ENCODE measurements around the gene CNTNAP2.
A peak's percentile ranks its signal among the peaks of the same experiment; 100 is the strongest.

Gene CNTNAP2

DNA sequence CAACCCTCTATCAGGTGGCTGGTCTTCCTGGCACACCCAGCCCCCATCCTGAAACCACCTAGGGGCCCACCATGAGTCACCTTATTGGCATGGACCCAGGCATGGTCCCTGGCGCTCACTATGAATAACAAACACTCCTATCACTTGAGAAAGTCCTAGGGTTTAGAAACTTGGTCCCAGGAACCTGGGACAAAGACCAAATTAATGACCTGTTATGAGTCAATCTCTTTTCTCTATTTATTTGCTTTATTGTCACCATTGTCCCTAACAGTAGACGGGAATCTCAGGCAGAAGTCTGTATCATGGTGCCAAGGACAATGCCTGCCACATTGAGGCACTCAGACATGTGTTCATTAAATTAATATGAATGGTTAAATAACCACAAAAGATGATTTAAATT is 1874.3 kb downstream of the CNTNAP2 start:
- DNase-seq = no peak

DNA sequence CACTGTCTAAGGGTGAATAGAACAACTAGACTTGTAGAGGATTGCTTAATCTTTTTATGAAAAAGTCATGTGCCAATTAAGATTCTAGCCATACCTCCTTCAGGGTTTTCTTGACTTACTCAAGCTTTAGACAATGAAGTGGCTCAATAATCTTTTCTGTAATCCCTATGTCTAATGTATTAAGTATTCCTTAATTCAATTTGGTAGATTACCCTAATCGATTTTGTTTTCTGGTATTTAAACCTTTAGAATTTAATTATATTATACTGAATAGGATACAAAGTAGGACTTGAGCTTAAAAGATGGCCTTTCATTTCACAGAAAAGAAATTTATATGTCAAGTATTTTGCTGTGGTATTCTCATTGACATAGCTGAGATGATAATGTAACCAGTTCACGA is 1876.1 kb downstream of the CNTNAP2 start:
- no peak for DNase-seq

DNA sequence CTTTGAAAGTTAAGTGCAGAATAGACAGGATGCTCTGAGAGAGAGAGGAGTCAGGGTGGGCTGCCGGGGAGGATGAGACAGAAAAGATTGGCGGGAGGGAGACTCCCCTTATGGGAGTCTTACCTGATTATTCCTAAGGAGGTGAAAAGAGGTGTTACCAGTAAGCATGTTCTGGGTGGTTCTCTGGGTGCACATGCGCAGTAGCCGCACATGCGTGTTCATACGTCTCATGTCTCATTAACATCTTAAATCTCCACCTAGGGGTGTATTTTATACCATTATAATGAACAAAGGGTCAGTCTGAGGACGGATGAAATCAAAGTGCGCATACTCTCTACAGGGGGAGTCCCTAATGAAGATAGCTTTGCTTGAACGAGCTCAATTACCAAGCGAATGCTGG is 1881.0 kb downstream of the CNTNAP2 start:
- no peak for DNase-seq

DNA sequence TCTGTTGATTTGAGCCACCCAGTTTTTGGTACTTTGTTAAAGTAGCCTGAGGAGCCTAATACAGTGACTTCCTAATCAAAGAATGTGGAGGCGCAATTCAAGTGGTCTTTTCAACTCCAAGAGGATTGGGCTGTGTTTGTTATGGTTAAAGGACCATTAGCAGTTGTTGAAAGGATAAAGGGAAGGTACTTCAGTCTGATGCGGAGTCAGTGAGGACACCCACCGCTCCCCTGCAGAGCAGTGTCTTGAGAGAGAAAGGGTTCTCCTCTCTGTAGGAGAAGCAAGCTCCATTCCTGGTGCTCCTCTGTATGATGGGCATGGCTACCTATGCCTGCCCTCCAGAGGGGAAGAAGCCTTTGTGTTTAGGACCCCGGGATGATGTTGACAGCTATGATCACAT is 1883.4 kb downstream of the CNTNAP2 start:
- no peak for DNase-seq

DNA sequence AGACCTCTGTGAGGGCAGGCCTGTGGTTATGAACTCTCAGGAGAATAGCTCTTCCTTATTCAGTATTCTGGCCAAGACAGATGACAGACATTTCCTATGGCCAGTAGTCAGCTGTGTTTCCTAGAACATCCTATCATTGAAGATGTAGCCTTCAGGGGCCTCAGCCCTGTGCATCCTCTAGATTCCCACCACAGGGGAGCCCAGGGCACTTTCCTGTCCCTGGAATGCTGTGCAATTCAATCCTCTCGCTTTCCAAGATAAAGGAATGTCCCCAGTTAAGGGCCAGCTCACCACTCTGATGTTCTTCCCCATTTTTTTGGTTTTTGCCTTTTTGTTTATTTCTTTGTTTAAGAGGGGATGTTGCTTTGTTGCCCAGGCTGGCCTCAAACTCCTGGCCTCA is 1895.2 kb downstream of the CNTNAP2 start:
- DNase-seq = no peak

DNA sequence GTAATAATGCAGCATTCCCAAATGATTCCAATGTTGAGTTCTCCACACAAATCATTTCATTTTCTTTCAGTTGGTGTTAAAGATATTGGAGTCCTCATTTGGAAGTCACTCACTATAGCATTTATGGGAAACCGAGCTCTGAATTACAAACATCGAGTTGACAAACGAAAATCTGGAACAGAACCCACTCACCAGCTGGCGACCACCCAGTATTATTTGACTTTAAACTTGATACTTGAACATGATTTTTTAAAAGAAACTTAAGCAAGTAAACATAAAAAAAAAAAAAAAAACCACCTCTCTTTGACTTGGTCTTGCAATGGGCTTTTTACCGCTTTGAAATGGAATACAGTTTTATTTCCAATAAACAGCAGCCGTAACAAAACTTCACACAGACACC is 1897.4 kb downstream of the CNTNAP2 start:
- DNase-seq = no peak

DNA sequence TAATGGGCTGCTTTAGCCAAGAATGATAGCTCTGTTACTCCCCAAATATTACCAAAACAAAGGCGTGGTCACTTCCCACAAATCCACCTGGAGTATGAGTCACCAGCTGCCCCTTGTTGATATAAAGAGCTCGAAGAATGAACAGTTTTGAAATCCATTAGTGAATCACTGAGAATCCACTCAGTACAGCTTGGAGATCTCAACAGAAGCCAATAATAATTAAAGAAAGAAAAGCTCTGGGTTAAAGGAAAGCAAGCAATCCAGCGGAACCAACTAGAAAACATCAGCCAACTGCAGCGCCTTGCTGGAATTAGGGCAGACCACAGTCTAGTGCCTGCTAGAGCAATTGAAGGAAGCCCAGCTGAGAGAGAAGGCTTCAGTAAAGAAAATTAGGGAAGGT is 1897.9 kb downstream of the CNTNAP2 start:
- DNase-seq = no peak

DNA sequence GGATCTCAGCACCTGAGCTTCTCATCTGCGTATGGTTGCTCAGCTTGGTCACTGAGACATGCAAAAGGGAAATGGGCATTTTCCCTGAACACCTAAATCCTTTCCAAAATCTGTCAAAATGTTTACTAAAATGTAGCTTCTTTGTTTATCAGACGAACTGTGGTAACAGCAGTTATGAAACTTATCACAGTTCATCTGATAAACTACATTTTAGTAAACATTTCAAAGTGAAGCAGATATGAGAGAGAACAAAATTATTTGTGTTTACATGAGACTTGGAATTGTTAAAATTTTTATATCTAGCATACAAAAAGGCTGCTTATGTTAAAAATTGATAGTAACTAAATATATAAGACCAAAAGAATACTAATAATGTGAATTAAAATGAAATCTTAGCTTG is 1900.5 kb downstream of the CNTNAP2 start:
- DNase-seq = no peak

DNA sequence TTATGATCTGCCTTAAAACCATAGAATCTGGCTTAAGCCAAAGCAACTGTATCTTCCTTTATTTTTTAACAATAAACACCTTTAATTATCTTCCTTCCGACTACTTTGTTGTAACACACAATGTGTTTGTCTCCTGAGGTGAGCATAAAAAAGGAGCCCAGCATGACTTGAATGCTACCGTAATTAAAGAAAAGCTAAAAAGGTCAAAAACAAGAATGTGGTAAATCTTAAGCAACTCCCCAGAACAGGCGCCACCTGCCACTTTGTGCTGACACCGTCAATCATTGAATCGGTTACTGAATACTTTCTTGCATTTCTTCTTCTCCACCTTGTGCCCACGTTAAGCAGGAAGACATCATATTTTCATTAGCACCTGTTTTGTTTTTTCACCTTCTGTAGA is 1904.1 kb downstream of the CNTNAP2 start:
- DNase-seq = no peak

DNA sequence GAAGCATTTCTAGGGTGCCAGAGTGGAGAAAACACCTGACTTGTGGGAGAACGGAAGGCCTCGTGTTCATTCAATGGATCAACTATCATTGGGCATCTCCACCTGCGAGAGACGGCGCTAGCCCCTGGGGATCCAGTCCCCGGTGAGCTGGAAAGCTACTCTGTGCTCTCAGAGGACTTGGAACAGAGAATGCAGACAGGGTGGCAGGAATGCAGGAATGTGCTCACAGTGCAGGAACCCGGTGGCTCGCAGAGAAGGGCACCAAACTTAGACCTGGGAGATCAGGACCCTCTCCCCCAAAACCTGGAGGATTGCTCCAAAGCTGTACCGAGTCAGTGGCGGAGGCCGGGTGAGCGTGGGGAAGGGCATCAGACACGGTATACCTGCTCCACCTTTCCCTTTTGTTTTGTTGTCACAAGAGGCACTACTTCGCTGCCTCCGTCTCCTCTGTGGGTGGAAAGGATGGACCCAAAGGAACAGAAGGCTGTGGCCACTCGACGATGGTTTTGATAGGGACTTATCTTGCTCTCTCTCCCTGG is 1905.0 kb downstream of the CNTNAP2 start:
- no peak for DNase-seq

DNA sequence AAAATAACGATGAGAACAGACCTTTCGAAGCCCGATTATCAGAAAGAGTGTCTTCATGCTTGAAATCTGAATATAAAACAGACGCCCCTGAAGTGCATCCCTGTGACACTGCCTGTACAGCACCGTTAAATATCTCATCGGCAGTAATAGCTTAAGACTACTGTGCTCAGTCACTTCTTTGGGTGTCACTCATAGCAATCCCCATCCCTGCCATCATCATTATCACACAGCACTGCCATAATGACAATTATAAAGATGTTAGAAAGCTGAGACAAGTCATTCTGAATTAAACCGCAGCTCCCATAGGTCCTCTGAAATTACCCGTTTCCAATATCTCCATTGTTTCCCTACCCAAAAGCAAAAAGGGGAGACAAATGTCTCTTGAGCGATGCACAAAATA is 1906.2 kb downstream of the CNTNAP2 start:
- no peak for DNase-seq

DNA sequence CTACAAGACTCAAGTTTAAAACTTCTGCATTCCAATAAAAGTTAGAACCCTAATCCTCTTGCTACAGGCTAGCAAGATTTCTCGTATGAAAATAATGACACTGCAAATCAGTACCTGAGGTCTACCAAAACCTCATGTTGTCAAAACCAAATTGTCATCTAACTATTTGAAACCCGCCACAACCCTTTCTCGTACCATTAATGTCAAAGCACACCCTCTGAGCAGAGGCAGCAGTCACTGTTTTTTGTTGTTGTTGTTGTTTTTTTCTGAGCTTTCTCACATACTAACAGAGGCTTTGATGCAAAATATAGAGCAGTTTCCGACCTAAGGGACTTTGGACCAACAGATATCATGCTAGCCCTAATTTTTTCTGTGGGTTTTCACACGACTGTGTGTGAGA is 1910.1 kb downstream of the CNTNAP2 start:
- no peak for DNase-seq

DNA sequence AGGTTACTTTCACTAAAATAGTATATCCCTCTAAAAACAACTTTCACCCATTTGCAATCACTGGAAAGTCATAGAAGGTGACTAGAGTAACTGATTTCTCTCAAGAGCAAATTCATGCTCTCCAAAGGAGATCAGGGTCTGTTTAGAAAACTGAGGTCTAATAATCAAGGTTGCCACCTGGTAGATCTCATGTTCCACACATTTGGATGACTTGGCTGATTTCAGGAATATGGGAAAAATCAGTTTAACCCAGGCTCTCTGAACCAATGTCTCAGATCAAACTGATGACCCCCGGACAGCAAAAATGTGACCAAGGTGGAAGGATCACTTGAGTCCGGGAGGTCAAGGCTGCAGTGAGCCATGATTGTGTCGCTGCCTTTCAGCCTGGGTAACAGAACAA is 1911.6 kb downstream of the CNTNAP2 start:
- DNase-seq = no peak

DNA sequence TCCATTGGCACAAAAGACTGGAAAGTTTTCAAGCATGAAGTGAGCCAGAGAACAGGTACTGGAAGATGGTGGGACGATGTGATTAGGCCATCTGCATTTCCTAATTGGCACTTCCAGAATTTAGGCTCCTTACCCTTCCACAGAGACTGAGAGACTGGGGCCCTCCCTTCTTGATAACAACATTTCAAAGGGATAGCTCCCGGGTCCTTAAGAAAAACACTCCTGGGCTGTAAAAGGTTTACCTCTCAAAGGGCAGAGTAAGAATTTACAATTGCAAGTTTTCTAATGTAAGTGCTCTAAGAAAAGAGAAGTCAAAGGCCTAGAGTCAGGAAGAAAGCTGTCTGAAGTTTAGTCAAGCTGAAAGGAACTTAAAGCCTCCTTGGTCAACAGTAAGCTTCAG is 1914.4 kb downstream of the CNTNAP2 start:
- no peak for DNase-seq

DNA sequence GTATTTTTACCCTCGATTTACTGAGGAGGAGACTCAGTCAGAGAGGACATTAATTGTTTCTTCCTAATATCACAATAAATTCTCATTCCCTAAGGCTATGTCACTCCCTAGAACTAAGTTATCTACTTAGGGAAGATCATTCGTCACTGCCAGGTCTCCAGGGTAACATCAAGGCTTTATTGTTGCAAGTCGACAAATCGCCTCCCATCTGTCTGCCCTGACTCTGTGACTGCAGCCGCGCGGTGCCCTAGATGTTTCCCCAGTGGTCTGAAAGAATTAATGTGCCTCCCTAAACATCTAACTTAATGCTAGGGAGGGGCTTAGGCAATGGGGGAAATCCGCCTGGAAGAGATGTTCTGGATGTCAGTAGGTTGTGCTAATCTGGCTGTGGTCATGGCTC is 1915.2 kb downstream of the CNTNAP2 start:
- no peak for DNase-seq

DNA sequence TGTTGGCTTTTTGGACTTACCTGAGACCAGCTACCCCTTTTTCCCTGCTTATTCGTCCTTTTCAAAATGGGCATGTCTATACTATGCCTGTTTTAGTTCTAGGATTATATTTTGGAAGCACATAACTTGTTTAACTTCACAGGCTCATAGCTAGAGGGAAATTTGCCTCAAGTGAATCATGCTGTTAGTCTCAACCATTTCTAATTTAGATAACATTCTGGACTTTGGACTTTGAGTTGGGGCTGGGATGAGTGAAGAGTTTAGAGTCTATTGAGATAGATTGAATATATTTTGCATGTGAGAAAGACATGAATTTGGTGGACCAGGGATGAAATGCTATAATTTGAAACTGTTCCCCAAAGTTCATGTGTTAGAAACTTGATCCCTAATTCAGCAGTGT is 1919.3 kb downstream of the CNTNAP2 start:
- no peak for DNase-seq

DNA sequence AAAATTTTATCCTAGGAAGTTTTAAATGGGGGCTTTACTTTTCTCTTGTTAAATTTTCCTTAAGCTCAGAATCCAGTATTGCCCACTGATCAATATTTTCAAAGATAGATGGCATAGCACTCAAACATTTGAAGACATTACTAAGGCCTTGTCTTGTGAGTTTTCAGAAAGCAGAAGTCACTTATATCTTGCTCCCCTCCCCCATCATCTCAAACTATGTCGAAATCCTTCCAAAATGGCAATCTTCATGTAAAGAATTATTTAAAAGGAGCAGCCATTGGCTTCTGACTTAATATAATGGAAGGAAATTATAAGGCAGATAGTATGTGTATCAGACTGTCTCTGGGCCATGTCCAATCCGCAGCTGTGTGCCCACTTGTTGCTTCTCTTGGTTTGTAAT is 1920.4 kb downstream of the CNTNAP2 start:
- DNase-seq = peak; percentile 6 to 44 (median 22)

DNA sequence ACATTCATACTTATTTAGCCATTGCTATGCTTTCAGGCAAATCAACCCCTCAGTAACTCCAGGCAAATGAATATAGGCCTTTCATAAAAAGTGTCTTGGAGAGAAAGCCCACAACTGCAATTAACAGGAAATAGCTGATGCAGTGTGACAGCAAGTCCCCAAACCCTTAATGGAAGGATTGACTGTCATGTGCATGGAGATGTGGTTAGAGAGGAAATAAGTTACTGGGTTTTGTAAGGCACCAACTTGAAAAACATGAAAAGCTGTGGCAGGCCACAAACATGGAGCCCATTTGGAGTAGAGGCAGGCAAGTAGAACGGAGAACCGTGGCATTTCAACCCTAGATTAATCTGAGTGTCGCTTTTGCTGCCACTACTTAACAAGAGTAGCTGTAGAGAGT is 1924.6 kb downstream of the CNTNAP2 start:
- DNase-seq = no peak

DNA sequence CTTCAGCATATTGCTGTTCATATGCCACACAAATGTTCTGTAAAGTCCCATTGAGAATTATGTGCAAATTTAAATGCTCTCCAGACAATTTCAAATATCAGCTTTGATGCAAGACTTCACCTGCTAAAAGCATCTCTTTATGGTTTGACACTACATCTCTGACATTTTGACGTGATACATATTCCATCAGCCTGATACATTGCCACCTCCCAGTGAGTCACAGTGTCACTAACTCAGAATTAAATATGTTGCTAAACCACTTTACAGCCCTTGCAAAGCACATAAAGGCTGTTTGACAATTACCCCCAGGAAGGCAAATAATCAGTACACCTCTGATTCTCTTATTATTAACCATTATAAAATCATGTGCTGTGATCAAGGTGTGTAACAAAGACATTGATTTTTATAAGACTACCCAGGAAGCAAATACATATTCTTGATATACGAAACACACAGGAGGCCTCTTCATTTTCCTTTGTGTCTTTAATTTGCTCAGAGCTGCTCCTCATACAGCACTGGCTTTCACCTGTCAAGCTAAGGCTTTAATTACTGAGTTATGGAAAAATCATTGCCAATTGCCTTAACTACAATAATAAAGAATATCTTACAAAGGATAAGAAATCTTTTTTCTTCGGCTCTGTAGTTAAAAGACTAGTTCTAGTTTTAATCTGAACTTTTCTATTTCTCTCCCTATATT is 1926.5 kb downstream of the CNTNAP2 start:
- no peak for DNase-seq

DNA sequence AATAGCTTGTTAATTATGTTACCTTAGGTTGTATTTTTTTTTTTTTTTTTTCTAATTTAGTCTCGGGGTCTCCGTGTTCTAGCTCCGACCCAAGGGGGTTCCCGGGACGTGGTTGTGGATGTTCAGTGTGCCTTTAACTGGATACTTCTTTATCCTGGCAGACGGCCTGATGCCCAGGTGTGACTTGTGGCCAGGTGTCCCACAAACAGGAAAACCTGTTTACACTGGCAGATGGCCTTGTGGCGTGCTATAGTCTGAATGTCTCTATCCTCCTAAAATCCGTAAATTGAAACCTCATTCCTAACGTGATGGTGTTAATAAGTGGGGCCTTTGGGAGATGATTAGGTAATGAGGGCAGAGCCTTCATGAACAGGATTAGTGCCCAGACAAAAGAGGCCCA is 1927.6 kb downstream of the CNTNAP2 start:
- no peak for DNase-seq

DNA sequence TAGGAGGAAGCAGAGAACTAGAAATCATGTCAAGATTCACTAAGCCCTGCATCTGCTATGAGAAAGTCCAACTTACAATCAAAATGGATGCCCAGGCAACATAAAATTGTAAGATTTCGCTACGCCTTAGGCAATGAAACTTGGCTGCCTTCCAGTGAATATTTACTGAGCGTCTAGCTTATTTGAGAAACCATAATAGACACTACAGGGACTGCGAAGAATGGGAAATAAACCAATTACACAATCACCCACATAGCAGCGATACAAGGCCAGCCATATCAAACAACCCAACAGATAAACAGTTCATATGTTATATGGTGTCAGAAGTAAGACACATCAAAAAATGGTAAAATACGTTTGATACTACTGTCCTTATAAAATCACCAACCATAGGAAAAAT is 1928.9 kb downstream of the CNTNAP2 start:
- DNase-seq = no peak

DNA sequence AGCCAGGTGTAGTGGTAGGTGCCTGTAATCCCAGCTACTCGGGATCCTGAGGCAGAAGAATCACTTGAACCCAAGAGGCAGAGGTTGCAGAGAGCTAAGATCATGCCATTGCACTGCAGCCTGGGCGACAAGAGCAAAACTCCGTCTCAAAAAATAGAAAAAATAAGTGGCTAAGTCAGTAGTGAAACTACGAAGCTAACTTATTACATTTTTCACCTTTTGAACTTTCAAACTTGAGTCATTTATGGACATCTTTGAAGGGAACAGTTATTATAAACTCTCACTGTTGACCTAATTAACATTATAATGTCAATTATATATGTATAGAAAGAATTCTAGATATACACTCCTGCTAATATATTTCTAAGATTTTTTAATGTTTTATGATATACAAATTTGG is 1932.5 kb downstream of the CNTNAP2 start:
- DNase-seq = no peak

DNA sequence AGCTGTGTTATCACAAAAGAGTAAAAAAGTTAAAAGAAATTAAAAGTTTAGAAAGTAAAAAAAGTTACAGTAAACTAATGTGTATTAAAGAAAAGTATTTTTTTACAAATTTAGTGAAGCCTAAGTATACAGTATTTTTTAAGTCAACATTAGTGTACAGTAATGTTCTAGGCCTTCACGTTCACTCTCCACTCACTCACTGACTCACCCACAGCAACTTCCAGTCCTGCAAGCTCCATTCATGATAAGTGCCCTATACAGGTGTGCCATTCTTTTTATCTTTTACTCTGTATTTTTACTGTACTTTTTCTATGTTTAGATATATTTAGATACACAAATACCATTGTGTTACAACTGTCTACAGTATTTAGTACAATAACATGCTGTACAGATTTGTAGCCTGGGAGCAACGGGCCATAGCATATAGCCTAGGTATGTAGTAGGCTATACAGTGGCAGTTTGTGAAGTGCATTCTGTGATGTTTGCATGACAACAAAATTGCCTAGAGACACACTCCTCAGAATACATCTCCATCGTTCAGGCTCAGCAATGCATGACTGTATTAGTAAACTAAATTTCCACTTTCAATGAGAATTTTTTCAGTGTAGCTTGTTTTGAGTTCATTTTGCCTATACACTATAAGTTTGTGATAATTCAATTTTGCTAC is 1934.0 kb downstream of the CNTNAP2 start:
- DNase-seq = no peak

DNA sequence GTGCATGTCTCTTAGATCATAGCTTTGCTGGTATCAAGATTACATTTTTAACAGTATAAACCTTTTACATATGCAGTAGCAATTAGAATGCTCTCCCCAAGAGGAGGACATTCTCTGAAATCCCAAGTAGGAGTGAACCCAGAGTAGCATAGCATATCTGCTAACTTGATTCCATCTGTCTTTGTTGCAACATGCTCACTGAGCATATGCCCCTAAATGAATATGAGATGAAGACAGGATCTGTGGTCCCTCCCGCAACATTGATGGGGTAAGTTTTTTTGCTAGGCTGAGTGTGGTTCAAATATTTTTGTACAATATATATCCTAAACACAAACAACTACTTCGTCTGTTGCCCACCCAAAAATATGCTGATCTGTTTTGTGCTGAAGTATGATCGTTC is 1939.8 kb downstream of the CNTNAP2 start:
- DNase-seq = no peak

DNA sequence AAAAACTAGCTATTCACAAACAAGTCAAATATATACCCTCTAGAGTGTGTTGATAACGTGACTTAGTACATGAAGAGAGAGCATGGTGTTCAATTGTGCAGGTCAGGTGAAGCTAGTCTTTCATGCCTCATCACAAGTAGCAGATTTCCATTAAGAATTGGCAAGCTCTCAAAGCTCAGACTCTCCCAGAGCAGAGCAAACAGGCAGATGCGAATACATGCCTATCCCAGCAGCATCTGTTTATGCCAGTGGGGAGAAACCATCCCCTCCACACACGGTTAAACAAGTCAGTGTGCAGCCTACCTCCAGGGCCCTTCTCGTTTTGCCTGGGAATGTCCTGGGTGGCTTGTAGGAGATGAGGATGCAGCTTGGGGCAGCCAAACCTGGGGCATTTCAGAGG is 1941.5 kb downstream of the CNTNAP2 start:
- DNase-seq = no peak

Data from suppressor macrophage (primary cell).